Stimulated activated CD8-positive, alpha-beta memory T cell treated with anti-CD3 and anti-CD28 coated beads, Interleukin-2, amount 100 ng/mL, for 48 hours (primary cell): ENCODE results near the gene TBXA2R.
"Not testable (repeated sequence)": the region's sequence is repeated elsewhere in the genome, so short reads cannot be mapped to it uniquely, and the experiment has no call there.

Experiments
- DNase-seq, 2 donors: peaks; one replicate each; pipeline ENCODE4 v3.0.0-alpha.2; 2020; ENCODE audit warnings: low read depth in 2 of 2

Gene TBXA2R

DNA sequence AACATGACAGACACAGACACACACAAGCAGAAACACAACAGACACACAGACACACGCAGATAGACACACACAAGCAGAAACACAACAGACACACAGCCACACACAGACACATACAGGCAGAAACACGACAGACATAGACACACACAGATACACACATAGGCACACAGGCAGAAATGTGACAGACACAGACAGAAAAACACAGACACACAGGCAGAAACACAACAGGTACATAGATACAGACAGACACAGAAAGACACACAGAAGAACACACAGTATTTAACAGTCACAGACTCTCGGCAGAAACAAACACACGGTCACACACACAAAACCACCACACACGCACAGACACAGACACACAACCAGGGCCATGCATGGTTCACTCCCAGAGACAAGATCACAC, 905 bp downstream of the TBXA2R start:
- no peak for DNase-seq

DNA sequence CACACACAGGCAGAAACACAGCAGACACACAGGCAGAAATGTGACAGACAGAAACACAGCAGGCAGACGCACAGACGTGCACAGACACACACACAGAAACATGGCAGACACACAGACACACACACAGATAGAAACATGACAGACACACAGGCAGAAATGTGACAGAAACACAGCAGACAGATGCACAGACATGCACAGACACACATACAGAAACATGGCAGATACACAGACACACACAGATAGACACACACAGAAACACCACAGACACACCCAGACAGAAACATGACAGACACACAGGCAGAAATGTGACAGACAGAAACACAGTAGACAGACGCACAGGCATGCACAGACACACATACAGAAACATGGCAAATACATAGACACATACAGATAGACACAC, 1.3 kb downstream of the TBXA2R start:
- no peak for DNase-seq

DNA sequence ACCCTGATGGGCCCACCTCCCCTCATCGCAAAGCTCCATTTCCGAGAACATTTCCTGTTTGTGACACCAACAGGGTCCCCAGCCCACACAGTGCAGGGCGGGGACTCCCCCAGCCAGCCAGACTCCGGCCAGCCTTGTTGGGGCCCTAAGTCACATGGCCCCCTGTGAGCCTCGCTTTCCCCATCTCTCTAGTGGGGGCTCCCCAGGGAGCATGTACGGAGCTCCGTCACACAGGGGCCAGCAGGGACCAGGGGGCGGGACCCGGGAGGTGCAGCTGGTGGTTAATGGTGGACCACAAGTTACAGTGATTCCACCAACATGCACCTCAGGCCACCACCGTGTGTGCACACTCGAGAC, 1.7 kb downstream of the TBXA2R start:
- no peak for DNase-seq

DNA sequence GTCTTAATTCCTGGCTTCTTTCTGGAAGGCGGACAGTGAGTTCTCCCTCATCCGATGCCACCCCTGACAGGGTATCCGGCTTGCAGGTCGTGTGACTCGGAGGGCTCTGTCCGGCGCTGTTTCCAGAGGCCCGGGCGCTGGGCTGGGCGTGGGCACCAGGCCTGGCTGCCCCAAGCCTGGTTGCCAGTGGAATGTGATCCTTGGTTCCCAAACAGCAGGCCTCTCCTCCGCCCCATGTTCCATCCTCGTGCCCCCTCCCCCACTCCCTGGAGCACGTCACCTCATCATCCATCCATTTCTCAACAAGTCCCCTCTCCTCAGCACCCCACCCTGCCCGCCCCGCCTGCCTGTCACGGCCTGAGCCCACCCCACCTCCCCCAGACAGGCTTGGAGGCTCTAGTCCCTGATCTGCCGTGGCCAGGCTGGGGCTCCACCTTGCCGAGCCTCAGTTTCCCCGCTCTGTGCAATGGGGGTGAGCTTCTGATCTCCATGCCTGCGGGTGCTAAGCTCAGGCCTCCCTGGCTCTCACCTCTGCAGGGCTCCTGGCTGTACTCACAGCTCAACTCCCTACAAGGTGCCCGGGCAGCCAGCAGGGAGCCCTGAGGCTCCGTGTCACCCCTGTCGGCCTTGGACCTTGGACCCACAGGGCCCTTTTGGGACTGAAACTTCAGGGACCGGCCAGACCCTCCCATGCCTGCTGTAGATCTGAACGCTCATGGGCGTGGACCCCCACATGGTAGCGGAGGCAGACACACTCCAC, 2.3 kb downstream of the TBXA2R start:
- DNase-seq = no peak

DNA sequence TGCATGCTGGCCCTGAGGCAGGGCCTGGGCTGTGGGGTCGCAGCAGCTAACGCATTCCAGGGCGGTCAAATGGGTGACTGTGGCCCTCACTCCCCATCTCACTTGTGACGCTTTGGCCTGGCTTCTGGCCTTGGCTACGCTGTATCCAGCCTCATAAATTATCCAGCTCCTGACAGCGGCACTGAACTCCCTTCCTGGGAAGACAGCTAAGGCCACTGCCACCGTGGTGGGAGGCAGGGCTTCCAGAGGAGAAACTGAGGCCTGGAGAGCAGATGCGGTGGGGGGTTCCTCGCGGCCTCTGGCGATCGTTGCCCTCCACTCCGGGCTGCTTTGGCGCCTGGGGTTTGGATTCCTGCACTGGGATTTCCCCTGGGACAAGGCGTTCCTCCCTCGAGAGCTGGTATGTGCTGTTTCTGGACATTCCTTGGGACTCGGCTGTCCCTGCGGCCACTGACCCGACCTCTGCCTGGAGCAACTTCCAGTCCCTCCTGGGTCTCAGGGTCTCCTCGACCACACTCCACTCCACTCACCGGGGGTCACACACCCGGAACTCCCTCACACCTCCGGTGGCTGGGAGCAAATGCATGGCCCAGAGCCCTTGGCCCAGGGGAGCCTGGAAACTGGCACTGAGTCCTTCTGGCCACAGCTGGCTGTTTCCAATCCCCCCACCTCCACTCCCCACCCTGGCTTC, 3.4 kb downstream of the TBXA2R start:
- no peak for DNase-seq

DNA sequence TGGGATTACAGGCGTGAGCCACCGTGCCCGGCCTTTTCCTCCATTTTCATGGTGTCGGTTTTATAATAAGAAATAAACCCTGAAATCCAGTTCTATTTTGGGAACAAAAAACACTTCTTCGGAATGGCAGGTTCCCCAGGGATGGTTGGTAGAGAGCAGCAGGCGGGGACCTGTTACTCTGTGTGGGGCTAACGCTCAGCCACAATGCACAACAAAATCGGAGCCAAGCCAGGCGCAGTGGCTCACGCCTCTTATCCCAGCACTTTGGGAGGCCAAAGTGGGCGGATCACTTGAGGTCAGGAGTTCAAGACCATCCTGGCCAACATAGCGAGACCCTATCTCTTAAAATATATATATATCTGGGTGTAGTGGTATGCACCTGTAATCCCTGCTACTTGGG, 5.7 kb downstream of the TBXA2R start:
- DNase-seq = no peak

DNA sequence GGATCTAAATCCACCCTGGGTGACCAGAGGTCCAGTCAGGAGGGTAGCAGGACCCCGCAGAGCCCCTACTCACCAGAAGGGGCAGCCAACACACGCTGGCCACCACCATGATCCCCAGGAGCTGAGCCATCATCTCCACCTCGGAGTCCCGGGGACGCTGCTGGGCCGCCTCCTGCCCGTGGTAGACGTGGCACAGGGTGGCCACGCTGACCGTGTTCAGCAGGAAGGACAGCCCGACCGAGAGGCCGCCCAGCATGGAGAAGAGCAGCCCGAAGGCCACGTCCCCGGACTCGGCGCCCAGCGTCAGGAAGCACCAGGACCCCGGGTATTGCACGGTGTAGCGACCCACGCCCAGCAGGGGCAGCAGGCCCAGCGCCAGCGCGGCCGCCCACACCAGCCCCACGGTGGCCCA, 6.9 kb downstream of the TBXA2R start:
- DNase-seq = no peak

DNA sequence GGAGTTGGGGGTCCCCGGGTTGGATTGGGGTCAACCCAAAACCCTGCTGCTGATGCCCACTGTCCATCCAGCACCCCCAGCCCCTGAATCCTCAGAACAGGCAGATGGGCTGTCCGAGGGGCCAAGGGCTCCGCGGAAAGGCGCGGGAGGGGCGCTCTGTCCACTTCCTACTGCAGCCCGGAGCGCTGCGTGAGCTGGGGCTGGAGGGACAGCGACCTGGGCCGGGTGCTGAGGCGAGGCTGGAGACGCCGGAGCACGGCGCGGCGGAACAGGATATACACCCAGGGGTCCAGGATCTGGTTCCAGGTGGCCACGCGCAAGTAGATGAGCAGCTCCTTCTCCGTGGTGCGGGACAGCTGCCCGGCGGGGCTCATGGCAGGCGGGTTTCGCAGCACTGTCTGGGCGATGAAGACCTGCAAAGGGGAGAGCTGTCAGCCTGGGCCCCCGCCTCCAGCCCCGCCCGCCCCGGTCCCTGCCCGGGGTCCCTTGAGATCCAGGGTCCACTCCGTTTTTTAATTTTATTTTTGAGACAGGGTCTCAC, 11.1 kb downstream of the TBXA2R start:
- DNase-seq = no peak

DNA sequence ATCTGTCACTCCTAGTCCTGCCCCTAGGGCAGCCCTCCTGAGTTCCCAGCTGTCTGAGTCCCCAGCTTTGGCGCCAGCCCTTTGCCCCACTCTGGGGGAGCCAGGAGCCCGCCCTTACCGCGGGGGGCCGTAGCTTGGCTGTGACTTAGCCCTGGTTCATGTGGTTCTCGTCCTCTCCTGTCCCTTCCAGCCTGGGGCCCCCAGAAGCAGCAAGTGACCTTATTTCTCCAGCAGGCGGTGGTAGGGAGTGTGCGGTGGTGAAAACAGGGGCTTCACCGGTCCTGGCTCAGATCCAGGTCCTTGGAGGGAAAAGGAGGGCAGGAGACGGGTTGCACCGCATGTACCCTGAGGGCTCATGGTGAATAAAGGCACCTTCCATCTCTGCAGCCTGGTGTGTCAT, 13.5 kb downstream of the TBXA2R start:
- no peak for DNase-seq

DNA sequence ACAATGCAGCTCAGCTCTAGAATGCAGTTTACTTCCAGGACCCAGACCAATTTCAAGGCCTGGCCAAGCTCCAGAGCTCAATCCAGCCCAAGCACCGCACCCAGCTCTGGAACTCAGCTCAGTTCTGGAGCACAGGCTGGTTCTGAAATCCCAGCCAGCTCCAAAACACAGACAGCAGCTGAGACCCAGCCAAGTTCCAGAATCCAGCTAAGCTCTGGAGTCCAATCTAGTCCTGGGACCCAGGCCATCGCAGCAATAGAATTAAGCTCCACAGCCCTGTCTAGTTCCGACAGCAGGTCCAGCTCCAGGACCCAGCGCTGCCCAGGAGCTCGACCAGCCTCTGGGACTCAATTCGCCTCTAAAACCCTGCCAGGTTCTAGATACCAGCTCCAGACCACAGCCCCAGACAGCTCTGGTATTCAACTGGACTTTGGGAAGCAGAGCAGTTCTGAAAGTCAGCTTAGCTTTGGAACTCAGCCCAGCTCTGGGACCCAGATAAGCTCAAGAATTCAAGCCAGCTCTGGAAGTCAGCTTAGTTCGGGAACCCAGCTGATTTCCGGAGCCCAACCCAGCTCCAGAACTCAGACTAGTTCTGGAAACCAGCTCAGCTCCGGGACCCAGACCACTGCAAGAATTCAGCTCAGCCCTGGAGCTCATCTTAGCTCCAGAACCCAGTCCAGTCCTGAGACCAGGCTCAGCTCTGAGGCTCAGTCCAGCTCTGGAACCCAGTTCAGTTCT, 14.6 kb downstream of the TBXA2R start:
- no peak for DNase-seq

DNA sequence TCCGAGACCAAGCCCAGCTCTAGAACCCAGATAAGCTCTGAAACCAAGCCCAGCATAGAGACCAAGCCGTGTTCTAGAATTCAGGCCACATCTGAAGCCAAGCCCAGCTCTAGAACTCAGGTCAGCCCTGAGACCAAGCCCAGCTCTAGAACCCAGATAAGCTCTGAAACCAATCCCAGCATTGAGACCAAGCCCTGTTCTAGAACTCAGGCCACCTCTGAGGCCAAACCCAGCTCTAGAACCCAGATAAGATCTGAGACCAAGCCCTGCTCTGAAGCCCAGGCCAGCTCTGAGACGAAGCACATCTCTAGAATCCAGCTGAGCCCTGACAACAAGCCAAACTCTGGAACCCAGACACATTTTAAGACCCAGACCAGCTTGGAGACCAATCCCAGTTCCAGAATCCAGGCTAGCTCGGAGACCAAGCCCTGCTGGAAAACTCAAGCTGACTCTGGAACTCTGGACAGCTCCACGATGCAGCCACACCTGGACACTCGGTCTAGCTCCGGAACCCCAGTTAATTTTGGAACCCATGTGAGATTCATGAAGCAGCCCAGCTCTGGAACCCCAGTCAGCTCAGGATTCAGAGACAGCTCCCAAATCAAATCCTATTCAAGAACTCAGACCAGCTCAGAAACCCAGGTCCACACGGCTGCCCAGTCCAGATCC, 15.6 kb downstream of the TBXA2R start:
- no peak for DNase-seq

DNA sequence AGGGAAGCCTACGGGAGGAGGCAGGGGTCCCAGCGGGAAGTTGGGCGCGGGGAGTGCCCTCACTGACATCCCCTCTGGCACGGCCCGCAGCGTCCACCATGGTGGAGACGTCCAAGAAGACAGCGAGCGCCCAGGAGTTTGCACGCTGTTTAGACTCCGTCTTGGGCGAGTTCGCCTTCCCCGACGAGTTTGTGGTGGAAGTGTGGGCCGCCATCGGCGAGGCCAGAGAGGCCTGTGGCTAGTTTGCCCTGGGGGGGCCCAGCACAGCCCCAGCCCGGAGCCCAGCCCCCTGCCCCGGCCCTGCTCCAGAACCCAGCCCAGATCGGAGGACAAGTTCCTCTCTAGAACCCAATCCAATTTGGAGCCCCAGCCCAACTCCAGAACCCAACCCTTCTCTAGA, 16.7 kb downstream of the TBXA2R start:
- DNase-seq = no peak

DNA sequence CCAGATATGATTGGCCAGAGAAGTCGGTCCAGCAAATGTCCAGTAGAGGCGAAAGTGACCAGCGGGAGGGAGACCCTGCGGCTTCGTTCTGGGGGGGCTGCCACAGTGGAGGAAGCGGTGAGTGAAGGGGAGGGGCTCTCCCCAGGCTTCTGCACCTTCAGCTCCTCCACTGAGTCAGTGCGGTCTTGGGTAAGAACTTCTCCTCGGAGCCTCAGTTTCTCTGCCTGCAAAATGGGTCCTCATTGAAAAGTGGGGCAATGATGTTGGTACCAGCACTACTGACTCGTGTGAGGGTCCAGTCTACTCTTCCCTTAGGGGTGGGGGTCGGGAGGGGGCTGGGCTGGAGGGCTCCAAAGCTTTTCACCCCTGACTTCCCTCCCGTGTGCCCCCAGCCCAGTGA, 17.2 kb downstream of the TBXA2R start:
- no peak for DNase-seq

DNA sequence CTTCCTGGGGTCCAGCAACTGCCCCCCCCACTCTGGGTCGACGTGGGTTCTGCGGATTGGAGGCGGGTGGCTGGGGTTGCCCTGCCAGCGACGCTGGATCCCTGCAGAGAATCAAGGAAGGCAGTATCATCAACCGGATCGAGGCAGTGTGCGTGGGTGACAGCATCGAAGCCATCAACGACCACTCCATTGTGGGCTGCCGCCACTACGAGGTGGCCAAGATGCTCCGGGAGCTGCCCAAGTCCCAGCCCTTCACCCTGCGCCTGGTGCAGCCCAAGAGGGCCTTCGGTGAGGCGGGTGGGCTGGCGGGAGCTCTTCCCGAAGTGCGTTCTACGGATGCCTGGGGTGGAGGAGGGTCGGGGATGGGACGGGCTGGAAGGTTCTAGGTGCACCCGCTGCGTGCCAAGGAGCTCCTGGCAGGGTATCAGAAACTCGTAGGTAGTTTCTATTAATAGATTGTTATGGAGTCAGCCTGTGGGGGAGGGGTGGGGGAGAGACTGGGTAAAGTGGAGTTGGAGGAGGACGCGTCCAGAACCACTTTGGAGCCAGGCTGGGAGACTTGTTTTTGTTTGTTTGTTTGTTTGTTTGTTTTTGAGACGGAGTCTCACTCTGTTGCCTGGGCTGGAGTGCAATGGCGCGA, 19.8 kb downstream of the TBXA2R start:
- no peak for DNase-seq

DNA sequence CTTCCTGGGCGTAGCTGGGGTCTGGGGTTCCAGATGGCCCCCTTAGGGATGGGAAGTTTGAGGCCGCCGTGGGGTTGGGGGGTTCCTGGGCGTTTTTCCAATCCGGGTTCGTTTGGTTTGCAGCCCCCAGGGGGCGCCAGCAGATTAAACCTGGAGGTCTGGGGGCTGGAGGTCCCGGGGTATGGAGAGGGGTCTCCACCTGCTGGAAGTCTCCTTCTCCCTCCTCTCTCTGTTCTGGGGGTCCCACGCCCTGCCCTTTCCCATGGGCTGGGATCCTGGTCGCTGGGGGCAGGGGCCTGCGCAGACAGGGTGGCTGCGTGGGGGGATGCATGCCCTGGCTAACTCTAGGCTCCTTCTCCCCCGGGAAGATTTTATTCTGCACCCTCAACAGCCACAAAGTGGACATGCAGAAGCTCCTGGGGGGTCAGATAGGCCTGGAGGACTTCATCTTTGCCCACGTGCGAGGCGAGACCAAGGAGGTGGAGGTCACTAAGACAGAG, 20.5 kb downstream of the TBXA2R start:
- peak in 1 of 2 donors; percentile 41 for DNase-seq

DNA sequence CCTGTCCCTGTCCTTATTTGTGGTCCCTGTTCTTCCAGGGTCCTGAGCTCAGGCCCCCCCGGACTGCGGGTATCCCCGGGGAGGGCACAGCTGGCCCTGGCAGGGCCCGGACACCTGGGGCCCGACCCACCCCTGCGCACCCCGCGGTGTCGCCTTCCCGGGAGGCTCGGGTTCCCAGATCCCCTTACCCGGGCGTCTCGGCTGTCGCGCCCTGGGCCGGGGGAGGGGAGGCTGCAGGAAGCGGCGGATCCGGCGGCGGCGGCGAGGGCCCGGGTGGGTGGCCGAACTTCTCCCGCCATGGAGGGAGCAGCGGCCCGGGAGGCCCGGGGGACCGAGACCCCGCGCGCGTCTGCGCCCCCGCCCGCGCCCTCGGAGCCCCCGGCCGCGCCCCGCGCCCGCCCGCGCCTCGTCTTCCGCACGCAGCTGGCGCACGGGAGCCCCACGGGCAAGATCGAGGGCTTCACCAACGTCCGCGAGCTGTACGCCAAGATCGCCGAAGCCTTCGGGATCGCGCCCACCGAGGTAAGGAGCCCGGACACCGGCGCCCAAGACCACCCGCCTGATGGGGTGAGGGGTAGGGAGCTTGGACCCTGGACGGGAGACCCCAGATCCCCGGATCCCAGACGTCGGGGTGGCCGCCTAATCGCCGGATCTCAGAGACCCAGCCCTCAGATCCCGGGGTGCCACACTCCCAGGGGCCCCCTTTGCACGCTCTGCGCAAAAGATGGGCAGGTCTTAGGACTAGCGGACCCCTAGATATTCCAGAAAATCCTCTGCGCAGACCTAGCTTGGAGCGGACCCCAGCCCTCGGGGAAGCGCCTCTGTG, 21.2 kb downstream of the TBXA2R start, which contains the start of gene GIPC3:
GIPC3 (plus strand) TSS at position 178 of the 826 bp plus-strand sequence; CDS start at position 298, 120 bp downstream.
- no peak for DNase-seq

DNA sequence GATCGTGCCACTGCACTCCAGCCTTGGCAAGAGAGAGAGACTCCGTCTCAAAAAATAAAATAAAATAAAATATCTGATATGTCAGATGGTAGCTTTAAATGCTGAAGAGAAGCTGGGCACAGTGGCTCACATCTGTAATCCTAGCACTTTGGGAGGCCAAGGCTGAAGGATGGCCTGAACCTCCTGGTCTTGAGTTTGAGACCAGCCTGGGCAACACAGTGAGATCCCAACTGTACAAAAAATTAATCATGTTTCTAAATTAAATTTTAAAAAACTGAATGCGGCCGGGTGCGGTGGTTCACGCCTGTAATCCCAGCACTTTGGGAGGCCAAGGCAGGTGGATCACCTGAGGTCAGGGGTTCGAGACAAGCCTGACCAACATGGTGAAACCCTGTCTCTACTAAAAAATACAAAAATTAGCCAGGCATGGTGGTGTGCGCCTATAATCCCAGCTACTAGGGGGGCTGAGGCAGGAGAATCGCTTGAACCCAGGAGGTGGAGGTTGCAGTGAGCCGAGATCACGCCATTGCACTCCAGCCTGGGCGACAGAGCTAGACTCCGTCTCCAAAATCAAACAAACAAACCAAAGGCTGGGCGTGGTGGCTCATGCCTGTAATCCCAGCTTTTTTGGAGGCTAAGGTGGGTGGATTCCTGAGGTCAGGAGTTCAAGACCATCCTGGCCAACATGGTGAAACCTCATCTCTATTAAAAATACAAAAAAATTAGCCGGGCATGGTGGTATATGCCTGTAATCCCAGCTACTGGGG, 22.5 kb downstream of the TBXA2R start:
- DNase-seq = not testable (repeated sequence)

DNA sequence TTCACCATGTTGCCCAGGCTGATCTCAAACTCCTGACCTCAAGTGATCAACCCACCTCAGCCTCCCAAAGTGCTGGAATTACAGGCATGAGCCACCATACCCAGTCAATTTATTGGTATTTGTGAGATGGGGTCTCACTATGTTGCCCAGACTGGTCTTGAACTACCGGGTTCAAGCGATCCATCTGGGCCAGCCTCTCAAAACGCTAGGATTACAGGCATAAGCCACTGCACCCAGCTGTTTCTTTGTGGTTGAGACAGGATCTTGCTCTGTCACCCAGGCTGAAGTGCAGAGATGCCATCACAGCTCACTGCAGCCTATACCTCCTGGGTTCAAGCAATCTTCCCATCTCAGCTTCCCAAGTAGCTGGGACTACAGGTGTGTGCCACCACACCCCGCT, 24.9 kb downstream of the TBXA2R start:
- DNase-seq = not testable (repeated sequence)

DNA sequence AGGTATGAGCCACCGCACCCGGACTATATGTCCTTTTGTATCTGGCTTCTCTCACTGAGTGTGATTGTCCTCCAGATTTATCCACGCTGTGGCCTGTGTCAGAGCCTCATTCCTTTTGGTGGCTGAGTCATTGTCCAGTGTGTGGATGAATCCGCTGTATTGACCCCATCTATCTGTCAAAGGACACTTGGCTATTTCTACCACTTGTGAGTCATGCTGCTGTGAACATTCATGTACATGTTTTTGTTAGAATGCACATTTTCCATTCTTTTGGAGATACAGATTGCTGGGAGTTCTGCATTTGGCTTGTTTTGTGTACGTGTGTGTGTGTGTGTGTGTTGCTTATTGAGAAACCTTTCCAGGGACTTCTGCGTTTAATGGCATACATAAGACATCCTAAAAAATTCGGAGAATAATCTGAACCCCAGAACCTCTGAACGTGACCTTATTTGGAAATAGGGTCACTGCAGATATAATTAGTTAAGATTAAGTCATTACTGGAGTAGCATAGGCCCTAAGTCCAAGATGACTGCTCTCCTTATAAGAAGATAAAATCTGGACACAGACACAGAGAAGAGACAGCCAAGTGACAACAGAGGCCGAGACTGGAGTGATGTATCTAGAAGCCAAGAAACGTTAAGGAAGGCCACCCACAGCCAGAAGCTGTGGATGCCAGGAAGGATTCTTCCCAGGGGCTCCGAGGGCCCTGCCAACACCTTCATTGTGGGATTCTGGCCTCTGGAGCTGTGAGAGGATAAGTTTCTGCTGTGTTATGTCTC, 26.3 kb downstream of the TBXA2R start:
- no peak for DNase-seq
